HG03457 (cell line): Measurements from ENCODE around the gene GPR50.

Experiments used
- ATAC-seq: cut with Tn5 transposase; IDR thresholded peaks from one replicate; pipeline ENCODE4 v1.9.1; 2021; ENCODE audit warnings: moderate number of reproducible peaks; ENCODE audit not compliant: unreplicated experiment

Gene GPR50

GRCh38 chrX:151226941-151227340, 50.6 kb downstream of the GPR50 start:
- no peak for ATAC-seq

- ATAC-seq = no peak
Observed at GRCh38 chrX:151227627-151228026, 51.2 kb downstream of the GPR50 start.

GRCh38 chrX:151228935-151229334, 52.6 kb downstream of the GPR50 start:
- ATAC-seq = no peak
